ENCODE measurements around the gene RPS6KA2.

Gene RPS6KA2

GRCh38 chr6:166503167-166503744 lies 123.8 kb downstream of the RPS6KA2 start:
- H3K36me3 ChIP-seq: no peaks in the 10 kb centered on the region
- no peak overlapping the region for H3K27ac ChIP-seq
- H3K4me3 ChIP-seq (ENCODE audit: low read depth, low read length): no peak overlapping the region
- H3K9me3 ChIP-seq (ENCODE audit: severe bottlenecking): no peaks in the 10 kb centered on the region
- TF ChIP-seq CTCF (IDR thresholded peaks at IDR 0.05; ENCODE audit: low read depth, low read length): no peak
- H3K27me3 ChIP-seq (ENCODE audit: insufficient read depth, low read depth, severe bottlenecking): no peaks in the 10 kb centered on the region
- no peak for DNase-seq

GRCh38 chr6:166502453-166502852 lies 124.6 kb downstream of the RPS6KA2 start:
- Histone ChIP-seq H3K36me3 (no peaks in the 10 kb centered on the region), H3K27ac (no peak overlapping the region), H3K27me3 (ENCODE audit: insufficient read depth, low read depth, severe bottlenecking) (no peaks in the 10 kb centered on the region), H3K9me3 (ENCODE audit: severe bottlenecking) (no peaks in the 10 kb centered on the region), H3K4me3 (ENCODE audit: low read depth, low read length) (no peak overlapping the region)
- DNase-seq: no peak
- TF ChIP-seq CTCF (IDR thresholded peaks at IDR 0.05; ENCODE audit: low read depth, low read length): no peak

GRCh38 chr6:166501246-166501645 lies 125.8 kb downstream of the RPS6KA2 start:
- Histone ChIP-seq H3K9me3 (ENCODE audit: severe bottlenecking) (no peaks in the 10 kb centered on the region), H3K27ac (no peak overlapping the region), H3K4me3 (ENCODE audit: low read depth, low read length) (no peak overlapping the region), H3K27me3 (ENCODE audit: insufficient read depth, low read depth, severe bottlenecking) (no peaks in the 10 kb centered on the region), H3K36me3 (no peaks in the 10 kb centered on the region)
- DNase-seq: no peak
- no peak for TF ChIP-seq CTCF (IDR thresholded peaks at IDR 0.05; ENCODE audit: low read depth, low read length)

GRCh38 chr6:166500246-166500645 lies 126.8 kb downstream of the RPS6KA2 start:
- Histone ChIP-seq H3K27ac (no peak overlapping the region), H3K4me3 (ENCODE audit: low read depth, low read length) (no peak overlapping the region), H3K27me3 (ENCODE audit: insufficient read depth, low read depth, severe bottlenecking) (no peaks in the 10 kb centered on the region), H3K36me3 (no peaks in the 10 kb centered on the region), H3K9me3 (ENCODE audit: severe bottlenecking) (no peaks in the 10 kb centered on the region)
- no peak for DNase-seq
- no peak for TF ChIP-seq CTCF (IDR thresholded peaks at IDR 0.05; ENCODE audit: low read depth, low read length)

GRCh38 chr6:166499350-166500163 lies 127.5 kb downstream of the RPS6KA2 start:
- Histone ChIP-seq H3K36me3 (no peaks in the 10 kb centered on the region; the same call in 1 of the 2 replicates), H3K27ac (no peak overlapping the region)

More at GRCh38 chr6:166499350-166500163, 127.5 kb downstream of the RPS6KA2 start:
- no peak overlapping the region for H3K4me3 ChIP-seq (ENCODE audit: low read depth, low read length)
- H3K27me3 ChIP-seq (ENCODE audit: insufficient read depth, low read depth, severe bottlenecking): no peaks in the 10 kb centered on the region
- DNase-seq: no peak
- no peak for TF ChIP-seq CTCF (IDR thresholded peaks at IDR 0.05; ENCODE audit: low read depth, low read length)
- no peaks in the 10 kb centered on the region for H3K9me3 ChIP-seq (ENCODE audit: severe bottlenecking)
